ENCODE data around the gene AGO4.
"Not testable (repeated sequence)": the region's sequence is repeated elsewhere in the genome, so short reads cannot be mapped to it uniquely, and the experiment has no call there.

Gene AGO4

DNA sequence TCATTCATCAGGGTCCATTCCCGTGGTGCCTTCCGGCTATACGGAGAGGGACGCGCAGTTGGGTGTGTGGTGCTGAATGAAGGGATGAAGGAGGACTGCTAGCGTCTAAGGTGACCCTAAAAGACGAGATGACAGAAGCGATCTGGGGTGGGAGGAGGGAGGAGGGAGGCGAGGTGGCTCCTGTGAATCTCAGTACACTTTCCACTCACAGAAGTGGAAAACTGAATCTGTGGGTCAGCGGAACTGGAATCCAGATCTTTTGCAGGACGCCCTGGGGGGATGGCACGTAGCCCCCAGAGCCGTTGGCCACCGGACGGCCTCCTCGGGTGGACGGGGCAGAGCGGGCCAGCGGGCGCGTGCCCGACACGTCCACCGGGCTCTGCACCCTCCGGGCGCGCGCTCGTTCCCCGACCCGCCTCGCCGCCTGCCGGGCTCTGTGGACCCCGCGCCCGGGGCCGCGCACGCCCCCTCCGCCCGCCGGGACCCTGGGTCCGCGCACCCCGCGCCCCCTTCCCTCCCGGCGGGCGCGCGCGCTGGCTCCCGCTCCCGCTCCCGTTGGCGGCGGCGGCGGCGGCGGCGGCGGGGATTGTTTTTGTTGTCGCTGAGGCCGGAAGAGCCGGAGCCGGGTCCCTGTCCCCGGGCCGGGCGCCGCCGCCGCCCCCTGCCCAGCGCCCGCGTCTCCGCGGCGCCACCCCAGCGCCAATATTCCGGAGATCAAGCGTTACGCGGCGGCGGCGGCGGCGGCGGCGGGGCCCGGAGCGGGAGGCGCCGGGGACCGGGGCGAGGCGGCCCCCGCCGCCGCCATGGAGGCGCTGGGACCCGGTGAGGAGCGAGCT, at the start of gene AGO4:
AGO4 (plus strand) TSS at position 403 of the 836 bp plus-strand sequence; CDS start at position 804, 401 bp downstream.
- peak; percentile 56 for DNase-seq

DNA sequence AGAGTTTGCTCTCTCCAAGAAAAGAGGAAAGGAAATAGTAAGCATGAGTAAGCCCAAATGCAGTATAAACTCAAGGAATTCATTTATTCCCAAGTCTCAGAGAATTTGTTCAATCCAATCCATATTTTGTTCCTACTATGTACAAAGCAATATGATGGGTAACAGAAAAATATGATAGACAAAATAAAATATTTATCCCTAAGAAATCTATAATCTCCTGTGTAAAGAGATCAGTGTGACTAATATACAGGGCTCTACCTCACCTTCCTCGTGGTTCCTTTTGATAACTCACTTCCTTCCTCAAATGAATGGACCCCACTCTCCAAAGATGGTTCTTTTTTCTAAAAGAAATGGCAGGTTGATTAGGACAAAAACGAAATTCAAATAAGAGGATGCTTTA, 45.7 kb upstream of the AGO4 start:
- no peak for DNase-seq

DNA sequence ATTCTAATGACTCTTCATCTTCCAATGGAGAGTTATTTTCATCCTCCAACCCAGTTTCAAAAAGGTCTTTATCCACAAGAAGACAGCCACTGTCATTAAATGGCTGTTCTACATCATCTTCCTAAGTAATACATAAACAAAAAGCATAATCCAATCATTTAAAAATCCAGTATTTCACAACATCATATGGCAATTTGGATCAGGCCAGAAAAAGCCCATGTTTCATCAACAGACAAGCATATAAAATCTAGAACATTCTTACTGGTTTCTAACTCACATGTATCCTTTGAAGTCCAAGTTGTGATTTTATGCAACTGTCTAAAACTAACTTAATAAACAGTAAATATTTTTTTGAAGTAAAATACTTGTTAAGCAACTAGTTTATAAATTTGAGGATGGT, 44.6 kb upstream of the AGO4 start:
- no peak for DNase-seq

GRCh38 chr1:35764283-35764682, 43.5 kb upstream of the AGO4 start:
- no peak for DNase-seq

GRCh38 chr1:35768350-35769187, 39.2 kb upstream of the AGO4 start:
- DNase-seq, result peak; percentile 11

DNA sequence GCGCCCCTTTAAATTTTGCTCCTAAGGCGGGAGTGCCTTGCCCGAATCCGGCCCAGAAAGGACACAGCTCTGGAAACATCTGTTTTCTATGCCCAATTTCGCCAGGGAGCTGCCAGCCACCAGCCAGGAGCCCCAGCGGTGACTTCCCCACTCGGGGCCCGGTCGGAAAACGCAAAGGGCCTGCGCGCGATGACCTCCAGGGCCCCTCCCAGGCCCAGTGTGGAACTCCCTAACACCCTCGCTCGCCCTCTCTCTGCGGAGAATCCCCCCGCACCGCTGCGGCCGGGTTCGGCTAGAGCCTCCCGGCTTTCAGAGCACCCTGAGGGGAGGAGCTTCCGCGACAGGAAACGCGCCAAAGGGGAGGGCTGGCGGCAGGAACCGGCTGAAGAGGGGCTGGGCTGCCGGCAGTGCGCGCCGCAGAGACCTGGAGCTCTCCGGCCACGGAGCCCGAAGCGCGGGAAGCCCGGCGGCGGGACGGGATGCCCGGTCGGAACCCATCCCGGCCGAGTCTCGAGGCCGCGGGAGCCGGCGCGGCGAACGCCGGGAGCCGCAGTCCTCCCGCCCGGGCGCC, 38.5 kb upstream of the AGO4 start:
- DNase-seq, result peak; percentile 91

DNA sequence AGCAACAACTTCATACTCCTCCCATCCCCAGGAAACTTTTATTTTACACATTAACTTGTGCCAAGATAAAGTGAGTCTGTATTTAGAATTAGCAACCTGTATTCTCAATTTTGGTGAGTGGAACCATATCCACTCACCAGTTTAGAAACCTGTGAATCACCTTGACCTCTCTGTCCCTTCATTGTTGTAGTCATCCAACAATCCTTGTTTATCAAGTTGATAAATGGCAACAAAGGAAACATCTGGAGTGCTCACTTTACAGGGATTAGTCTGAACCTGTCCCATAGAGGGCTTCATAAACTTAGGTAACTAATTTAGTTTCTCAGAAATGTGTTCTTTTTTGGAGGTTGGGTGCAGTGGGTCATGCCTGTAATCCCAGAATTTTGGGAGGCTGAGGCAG, 34.1 kb upstream of the AGO4 start:
- DNase-seq, result no peak

DNA sequence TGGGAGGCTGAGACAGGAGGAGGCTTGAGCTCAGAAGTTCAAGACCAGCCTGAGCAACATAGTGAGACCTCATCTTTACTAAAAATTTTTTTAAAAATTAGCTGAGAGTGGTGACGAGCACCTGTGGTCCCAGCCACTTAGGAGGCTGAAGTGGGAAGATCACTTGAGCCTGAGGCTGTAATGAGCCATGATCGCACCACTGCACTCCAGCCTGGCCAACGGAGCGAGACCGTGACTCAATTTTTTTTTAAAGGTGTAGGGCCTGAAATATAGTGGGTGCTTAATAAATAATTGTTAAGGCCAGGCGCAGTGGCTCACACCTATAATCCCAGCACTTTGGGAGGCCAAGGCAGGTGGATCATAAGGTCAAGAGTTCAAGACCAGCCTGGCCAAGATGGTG, 31.6 kb upstream of the AGO4 start:
- not testable (repeated sequence) for DNase-seq

DNA sequence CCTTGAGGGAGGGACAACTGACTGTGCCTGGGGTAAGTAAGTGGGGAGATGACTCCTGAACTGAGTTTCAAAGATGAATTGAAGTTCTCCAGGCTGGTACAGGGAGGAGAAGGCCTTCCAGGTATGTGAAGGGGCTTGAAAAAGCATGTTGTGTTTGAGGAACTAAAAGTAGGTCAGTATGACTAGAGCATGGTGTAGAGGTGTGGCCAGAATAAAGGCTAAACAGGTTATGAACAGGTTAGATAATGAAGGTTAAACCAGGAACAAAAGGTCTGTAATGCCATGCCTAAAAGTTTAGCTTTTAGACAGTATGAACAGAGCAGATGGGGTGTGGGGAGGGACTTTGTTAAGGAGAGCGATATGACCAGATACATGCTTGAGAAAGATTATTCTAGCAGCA, 30.7 kb upstream of the AGO4 start:
- DNase-seq, result no peak

- DNase-seq, result no peak
Observed at GRCh38 chr1:35783055-35783583, 24.7 kb upstream of the AGO4 start.

GRCh38 chr1:35784364-35784763, 23.5 kb upstream of the AGO4 start:
- DNase-seq, result not testable (repeated sequence)

GRCh38 chr1:35788139-35788538, 19.7 kb upstream of the AGO4 start:
- no peak for DNase-seq

DNA sequence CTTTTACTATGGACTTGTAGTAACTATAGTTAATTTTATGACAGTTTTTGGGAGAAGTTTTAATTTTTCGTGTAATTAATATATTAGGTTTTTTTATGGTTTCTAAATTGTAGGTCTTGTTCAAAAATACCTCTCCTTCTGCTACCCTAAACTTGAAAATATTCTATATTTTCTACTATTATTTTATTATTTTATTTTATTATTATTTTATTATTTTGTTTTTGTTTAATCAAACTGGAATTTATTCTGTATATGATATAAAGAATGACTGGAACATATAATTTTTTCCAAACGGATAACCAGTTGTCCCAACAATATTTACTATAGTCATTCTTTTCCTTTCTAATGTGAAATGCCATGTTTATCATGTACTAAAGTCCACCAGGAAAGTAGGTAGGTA, 17.1 kb upstream of the AGO4 start:
- no peak for DNase-seq

GRCh38 chr1:35795295-35795694, 12.5 kb upstream of the AGO4 start:
- DNase-seq, result no peak

- no peak for DNase-seq
Observed at GRCh38 chr1:35797380-35797779, 10.4 kb upstream of the AGO4 start.

GRCh38 chr1:35798019-35798418, 9.8 kb upstream of the AGO4 start:
- DNase-seq, result not testable (repeated sequence)

DNA sequence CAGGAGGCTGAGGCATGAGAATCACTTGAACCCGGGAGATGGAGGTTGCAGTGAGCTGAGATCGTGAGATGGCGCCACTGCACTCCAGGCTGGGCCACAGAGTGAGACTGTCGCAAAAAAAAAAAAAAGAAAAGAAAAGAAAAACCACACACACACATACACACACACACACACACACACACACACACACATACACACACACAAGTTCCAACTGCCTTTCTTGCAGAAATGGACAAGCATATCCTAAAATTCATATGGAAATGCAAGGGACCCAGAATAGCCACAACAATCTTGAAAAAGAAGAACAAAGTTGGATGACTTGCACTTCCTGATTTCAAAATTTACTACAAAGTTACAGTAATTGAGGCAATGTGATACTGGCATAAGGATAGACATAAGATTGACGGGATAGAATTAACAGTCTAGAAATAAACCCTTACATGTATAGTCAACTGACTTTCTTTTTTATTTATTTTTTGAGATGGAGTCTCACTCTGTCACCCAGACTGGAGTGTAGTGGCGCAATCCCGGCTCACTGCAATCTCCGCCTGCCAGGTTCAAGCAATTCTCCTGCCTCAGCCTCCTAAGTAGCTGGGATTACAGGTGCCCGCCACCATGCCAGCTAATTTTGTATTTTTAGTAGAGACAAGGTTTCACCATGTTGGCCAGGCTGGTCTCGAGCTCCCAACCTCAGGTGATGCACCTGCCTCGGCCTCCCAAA, 7.5 kb upstream of the AGO4 start:
- DNase-seq, result not testable (repeated sequence)

DNA sequence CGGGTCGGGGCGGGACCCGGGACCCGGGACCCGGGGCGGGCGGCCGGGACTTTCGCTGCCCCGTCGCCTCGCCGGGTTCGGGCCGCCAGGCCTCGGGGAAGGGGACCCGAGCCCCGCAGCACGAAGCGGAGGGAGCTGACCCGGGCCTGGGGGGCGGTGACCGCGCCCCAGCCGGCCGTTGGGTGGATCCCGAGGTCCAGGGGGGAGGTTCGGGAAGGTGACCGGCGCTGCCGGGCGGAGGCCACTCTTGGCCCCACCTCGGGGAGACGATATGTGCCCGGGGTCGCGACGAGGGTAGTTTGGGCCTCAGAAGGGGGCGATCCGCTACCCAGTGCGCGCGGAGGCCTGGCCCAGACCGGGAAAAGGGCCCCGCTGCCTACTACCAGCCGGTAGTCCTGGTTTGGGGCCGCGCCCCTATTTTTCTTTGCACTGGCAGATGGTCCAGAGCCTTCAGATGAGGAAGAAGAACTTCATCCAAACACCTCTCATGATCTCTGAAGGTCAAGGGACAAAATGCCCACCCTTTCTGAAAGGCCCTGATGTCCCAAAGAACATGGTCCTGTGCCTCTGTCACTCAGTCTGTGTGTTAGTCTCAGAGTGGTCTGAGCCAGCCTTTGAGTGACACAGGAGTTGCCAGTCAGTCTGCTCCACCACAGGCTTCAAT, 766 bp downstream of the AGO4 start:
- DNase-seq, result peak; percentile 23

DNA sequence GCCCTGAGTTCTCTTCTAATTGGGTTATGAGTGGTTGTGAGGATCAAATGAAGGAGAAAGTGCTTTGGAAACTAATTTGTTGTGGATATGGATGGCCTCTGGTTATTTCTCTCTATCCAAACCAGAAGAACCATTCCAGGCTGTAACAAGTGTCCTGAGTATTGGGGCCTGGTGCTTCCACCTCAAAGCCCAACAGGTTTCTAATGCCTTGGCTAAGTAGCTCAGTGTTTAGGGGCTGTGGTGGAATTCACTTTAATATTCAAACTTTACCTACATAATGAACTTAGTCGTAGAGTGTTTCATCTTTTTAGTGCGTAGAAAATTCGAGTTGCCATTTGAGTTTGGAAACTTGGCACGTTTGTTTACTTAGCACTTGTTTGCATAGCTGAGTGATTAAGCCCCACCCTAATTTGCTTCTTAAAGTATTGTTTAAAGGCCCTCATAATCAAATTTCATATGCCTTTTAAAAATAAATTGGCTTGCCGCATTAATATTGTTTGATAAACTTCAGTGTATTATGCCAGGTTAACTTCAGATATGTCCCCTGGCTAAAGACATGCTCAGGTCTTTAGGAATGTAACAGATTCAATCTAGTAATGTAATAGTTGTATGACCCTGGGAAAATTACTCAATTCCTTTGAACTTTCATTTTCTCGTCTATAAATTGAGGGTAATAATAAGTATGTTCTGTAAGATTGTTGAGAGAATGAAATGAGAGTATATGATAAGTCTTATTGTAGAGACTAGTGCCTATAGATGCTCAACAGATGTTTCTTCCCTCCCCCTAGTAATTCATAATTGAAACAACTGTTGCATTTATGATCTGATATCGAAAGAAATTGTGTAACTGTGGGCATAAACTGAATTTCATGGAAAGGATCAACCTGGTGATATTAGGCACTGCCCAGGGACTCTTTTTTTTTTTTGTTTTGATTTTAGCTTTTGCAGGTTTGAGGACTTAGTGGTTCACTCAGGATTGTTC, 1.6 kb downstream of the AGO4 start:
- no peak for DNase-seq

DNA sequence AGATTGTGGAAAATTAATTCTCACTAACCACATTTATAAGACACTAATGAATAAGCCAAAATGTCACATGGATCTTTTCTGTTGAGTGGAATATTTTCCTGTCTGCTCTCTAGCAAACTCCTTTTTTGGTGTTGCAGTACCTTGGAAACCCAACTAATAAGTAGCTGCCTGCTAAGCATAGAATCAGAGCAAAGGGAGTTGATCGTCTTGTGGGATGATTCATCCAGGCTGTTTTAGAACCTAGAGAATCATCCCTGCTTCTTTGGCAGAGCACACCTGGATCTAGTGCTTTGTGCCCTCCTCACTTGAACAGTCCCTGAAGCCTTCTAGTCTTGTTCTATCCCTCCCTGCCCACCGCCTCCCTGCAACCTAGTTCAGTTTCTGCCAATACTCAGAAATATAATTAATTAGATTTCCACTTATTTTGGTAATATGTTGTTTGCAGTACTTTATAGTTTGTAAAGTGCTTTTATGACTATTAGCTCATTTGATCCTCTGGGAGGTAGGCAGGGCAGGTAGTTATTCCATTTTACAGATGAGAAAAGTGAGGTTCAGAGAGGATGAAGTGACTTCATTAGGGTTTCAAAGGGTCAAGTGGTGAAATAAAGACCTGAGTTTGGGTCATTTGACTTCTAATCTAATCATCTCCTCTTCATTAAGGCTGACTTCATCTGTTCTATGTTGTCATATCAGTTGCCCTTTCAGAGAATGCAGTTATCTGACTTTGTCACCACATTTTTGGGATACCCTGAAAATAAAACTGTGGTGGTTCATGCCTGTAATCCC, 2.5 kb downstream of the AGO4 start:
- peak; percentile 7 for DNase-seq

Data from EL (cell line).